Liver (tissue), 3 donors: ENCODE results near the gene SEMA4D.

ENCODE experiments used
- CTCF ChIP-seq: fragments of 150-350 bp; IDR thresholded peaks from 2 replicates; pipeline ENCODE4 v1.5.1; 2017; ENCODE audit warnings: improper control_type of control experiment, low read depth, low read length; ENCODE audit not compliant: missing input control
- GABPA ChIP-seq, 2 donors: IDR thresholded peaks in 1 of 2; conservative IDR thresholded peaks in 1 of 2; 2 replicates each; pipeline ENCODE4 v1.6.1; 2016; ENCODE audit warnings: antibody characterized with exemption in 2 of 2, mild to moderate bottlenecking in 1 of 2, moderate library complexity in 1 of 2
- MAX ChIP-seq: IDR thresholded peaks from 2 replicates; pipeline ENCODE4 v1.6.1; 2016; ENCODE audit warnings: antibody characterized with exemption
- REST ChIP-seq: IDR thresholded peaks from 2 replicates; pipeline ENCODE4 v1.6.1; 2016; ENCODE audit warnings: antibody characterized with exemption, mild to moderate bottlenecking
- SP1 ChIP-seq: IDR thresholded peaks from 2 replicates; pipeline ENCODE4 v1.6.1; 2018; ENCODE audit warnings: antibody characterized with exemption, mild to moderate bottlenecking
- TAF1 ChIP-seq: conservative IDR thresholded peaks from 2 replicates; pipeline ENCODE4 v1.6.1; 2016; ENCODE audit warnings: antibody characterized with exemption, mild to moderate bottlenecking
- donor health status: healthy.
- donor health status: healthy.

- TF ChIP-seq REST: no peak
- TF ChIP-seq CTCF: no peak
- TF ChIP-seq TAF1: no peak
- no peak for TF ChIP-seq SP1
- TF ChIP-seq MAX: no peak
- TF ChIP-seq GABPA (IDR thresholded peaks at IDR 0.05 in 1 of 2, conservative IDR thresholded peaks at IDR 0.05 in 1 of 2): no peak
Measured at GRCh38 chr9:89345476-89345875, 152.4 kb downstream of the SEMA4D start.
